Mesothelial cell of epicardium (in vitro differentiated cells): ENCODE measurements around the gene STK32B. TPM values are rescaled to one million over a fixed set of nuclear protein-coding genes. Genes with fewer than 3 reads are reported as not detected.
A peak's percentile ranks its signal among the peaks of the same experiment; 100 is the strongest.

Source experiments
- DNase-seq, 2 experiments: peaks; one replicate each; pipeline ENCODE4 v3.0.0; 2021; ENCODE audit warnings: low spot score in 2 of 2; ENCODE audit not compliant: unreplicated experiment in 2 of 2
- H3K27ac Mint-ChIP-seq: 2 replicates; pipeline ENCODE4 v1.8.0; 2021; ENCODE audit warnings: mixed read lengths
- H3K27me3 Mint-ChIP-seq: 2 replicates; pipeline ENCODE4 v1.8.0; 2021; ENCODE audit warnings: low read depth, mixed read lengths
- H3K36me3 Mint-ChIP-seq: 2 replicates; pipeline ENCODE4 v1.8.0; 2021; ENCODE audit warnings: mixed read lengths
- H3K4me1 Mint-ChIP-seq: 2 replicates; pipeline ENCODE4 v1.8.0; 2021; ENCODE audit warnings: mixed read lengths
- H3K4me3 Mint-ChIP-seq: 2 replicates; pipeline ENCODE4 v1.8.0; 2021; ENCODE audit warnings: mild to moderate bottlenecking, moderate library complexity, mixed read lengths
- H3K9me3 Mint-ChIP-seq: 2 replicates; pipeline ENCODE4 v1.8.0; 2021; ENCODE audit warnings: mixed read lengths
- CTCF ChIP-seq: fragments of 200-600 bp; sonication (generic); IDR thresholded peaks from one replicate; pipeline ENCODE4 v1.5.0; 2021; ENCODE audit warnings: antibody characterized with exemption; ENCODE audit not compliant: unreplicated experiment
- total RNA-seq: library from RNA; stranded (reverse); gene quantifications from 3 replicates; pipeline ENCODE4 v1.2.1, GENCODE V29; 2021

The STK32B gene
- total RNA-seq, 1 donor from 2014 or later = 0.96 TPM

DNA sequence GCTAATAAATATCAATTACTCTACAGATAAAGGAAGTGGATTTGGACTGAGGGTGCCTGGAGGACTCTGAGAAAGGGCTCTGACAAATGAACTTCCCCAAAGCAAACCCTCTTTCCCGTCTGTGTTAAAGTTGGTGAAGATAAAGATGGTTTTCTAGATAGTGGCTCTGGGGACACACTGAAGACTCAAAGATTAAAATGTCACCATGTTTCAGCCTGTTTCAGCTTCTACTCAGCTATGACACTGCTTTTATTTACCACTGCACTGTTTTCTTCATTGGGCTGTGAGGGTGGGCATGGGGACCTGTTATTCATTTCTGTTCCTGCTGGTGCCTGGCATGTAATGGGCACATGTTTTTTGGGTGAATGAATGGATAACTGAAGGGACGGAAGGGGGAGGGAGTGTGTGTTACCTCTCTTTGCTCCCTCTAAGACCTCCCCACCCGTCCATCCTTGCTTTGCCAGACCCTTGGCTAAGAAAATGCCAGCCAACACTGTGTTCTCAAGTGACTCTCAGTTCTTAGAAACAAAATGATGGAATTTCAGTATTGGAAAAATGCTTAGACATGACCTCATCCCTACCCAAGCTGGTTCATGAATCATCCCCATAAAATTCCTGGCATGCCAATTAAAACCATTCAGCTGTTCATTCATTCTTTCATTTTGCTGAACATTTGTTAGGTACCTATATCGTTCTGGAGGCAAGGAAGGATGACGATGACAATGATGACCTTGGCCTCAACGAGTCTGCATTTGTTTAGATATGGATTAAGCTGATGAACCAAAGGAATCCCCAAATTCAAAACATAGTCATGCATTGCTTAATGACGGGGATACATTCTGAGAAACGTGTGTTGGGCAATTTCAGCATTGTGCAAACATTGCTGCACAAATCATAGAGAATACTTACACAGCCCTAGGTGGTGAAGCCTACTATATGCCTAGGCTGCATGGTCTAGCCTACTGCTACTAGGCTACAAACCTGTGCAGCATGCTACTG is 13.4 kb upstream of the STK32B start:
- no peaks in the 10 kb centered on the region for H3K9me3 Mint-ChIP-seq
- H3K27me3 Mint-ChIP-seq = peaks cover 7% of the 10 kb centered on the region
- peak overlapping the region; percentile 21 for H3K27ac Mint-ChIP-seq
- H3K4me1 Mint-ChIP-seq = peaks cover 50% of the 10 kb centered on the region
- DNase-seq = no peak
- TF ChIP-seq CTCF = no peak
- H3K36me3 Mint-ChIP-seq = no peaks in the 10 kb centered on the region
- no peak overlapping the region for H3K4me3 Mint-ChIP-seq

DNA sequence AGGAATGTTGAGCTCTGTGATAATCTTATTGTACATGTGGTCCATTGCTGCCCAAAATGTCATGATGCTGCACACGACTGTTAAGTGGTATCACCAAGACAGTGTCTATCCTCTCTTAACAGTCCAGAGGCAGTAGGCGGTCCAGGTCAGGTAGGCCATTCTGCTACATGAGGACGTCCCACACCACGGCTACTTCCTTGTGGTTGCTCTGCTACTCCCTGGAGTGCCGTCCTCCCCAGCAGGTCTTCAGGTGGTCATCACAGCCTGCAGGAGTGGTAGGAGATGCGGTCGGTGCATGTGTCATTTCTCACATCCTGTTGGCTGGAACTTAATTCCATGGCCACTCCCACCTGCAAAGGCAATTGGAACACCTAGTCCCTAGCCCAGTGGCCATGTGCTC is 11.5 kb upstream of the STK32B start:
- no peak overlapping the region for H3K4me3 Mint-ChIP-seq
- no peak for TF ChIP-seq CTCF
- H3K27me3 Mint-ChIP-seq = peaks cover 21% of the 10 kb centered on the region

DNA sequence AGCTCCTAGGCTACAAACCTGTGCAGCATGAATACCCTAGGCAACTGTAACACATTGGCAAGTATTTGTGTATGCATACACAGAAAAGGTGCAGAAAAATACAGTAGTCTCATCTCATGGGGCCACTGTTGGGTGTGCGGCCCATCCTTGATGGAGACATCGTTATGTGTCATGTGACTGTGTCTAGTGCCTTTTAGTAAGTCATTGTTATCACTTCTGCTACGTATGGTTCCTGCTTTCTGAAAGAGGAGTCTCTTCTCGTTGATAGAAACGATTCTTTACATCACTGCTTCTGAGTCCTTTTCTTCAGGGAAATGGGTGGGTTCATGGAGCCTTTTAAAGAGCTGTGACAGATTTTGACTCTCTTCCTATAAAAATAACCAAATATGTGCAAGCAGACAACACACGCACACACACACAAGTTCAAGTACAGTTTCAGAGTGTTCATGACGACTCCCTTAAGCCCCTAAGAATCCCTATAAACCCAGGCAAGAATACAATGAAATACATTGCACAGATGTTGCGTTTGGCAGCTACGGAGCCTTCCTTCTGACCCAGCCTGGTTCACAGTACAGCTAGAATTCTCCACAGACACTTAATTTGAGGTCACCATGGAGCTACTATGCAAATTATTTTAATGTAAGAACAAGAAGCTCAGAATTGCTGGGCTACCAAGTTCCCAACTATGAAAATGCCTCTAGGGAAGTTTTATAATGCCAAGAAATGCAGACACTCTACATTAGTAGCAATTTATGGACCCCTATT is 10.2 kb upstream of the STK32B start:
- Mint-ChIP-seq H3K27me3 (peaks cover 33% of the 10 kb centered on the region), H3K36me3 (no peaks in the 10 kb centered on the region), H3K4me3 (no peak overlapping the region), H3K27ac (peak overlapping the region; percentile 67), H3K4me1 (peaks cover 27% of the 10 kb centered on the region), H3K9me3 (peaks cover 4% of the 10 kb centered on the region)
- TF ChIP-seq CTCF = no peak
- no peak for DNase-seq

More for the DNA sequence above, 11.5 kb upstream of the STK32B start:
- Mint-ChIP-seq H3K27ac (no peak overlapping the region), H3K9me3 (no peaks in the 10 kb centered on the region), H3K36me3 (no peaks in the 10 kb centered on the region), H3K4me1 (peaks cover 33% of the 10 kb centered on the region)
- DNase-seq = no peak

- no peak for TF ChIP-seq CTCF
- Mint-ChIP-seq H3K9me3 (peaks cover 10% of the 10 kb centered on the region), H3K27me3 (peaks cover 38% of the 10 kb centered on the region), H3K4me1 (peaks cover 22% of the 10 kb centered on the region), H3K4me3 (no peak overlapping the region), H3K36me3 (no peaks in the 10 kb centered on the region), H3K27ac (peak overlapping the region; percentile 47)
- DNase-seq = no peak
Observed at GRCh38 chr4:5041699-5042098, 9.6 kb upstream of the STK32B start.

DNA sequence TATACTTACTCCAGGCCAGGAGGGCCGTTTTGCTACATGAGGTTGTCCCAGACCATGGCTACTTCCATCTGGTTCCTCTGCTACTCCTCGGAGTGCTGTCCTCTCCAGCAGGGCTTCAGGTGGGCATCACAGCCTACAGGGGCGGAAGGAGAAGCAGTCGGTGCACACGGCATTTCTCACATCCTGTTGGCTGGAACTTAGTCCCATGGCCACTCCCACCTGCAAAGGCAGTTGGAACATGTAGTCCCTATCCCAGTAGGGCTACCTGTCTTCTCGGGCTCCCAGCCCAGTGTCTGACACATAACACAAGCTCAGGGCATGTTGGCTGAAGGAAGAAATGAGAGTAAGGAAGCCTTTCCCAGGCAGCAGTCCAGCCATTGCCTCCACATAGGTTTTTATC is 7.7 kb upstream of the STK32B start:
- TF ChIP-seq CTCF = no peak
- Mint-ChIP-seq H3K4me3 (no peak overlapping the region), H3K36me3 (no peaks in the 10 kb centered on the region), H3K9me3 (peaks cover 11% of the 10 kb centered on the region), H3K4me1 (peaks cover 11% of the 10 kb centered on the region), H3K27me3 (peaks cover 47% of the 10 kb centered on the region), H3K27ac (no peak overlapping the region)
- DNase-seq = no peak
